Stimulated activated CD8-positive, alpha-beta memory T cell treated with anti-CD3 and anti-CD28 coated beads, Interleukin-7, amount 100 ng/mL, for 48 hours (primary cell): ENCODE results near the gene KRT82.
"Not testable (repeated sequence)": the region's sequence is repeated elsewhere in the genome, so short reads cannot be mapped to it uniquely, and the experiment has no call there.

Source experiments
- DNase-seq, 2 donors: peaks; one replicate each; pipeline ENCODE4 v3.0.0-alpha.2; 2020; ENCODE audit warnings: low read depth in 1 of 2; ENCODE audit errors: extremely low read depth in 1 of 2

The KRT82 gene

DNA sequence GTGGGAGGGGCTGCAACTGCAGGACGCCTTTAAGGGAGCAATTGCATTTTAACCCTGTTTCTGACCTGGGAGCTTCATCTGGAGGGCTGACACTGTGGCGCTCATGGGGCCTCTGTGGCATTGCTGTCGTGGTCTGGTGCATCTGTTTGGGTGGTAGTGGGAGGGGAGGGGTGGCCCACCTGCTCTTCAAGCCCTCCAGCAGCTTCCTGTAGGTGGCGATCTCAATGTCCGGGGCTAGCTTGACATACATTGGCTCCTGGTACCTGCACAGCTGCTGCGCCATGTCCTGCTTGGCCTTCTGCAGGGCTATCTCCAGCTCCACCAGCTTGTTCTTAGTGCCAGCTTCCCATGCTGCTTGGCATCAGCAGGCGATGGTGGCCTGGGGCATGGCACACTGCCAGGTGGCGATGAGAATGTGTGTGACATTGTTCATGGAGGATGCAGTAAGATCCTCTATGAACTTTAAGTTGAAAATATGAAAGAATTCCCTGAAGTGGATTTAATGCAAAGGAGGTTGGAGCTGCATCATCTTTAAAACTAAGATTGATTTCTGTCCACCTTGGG lies 7.7 kb upstream of the KRT82 start:
- DNase-seq = no peak

DNA sequence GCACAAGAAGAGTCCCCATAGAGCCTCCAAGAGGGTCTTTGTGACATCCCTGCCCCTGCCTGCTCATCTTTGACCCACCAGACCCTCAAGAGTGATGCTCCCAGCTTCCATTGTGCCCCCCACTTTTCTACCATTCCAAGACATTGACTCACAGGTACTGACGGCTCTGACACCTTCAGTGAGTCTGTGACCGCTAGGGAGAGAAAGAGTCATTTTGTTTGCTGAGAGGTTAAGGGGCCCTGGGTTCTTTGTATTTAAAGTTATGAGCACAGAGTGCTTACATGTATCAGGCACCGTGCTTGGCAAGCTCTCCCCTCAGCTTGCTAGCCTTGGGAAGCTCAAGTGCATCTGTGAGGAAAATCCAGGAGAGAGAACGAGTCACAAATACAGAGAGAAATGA lies 7.1 kb upstream of the KRT82 start:
- no peak for DNase-seq

DNA sequence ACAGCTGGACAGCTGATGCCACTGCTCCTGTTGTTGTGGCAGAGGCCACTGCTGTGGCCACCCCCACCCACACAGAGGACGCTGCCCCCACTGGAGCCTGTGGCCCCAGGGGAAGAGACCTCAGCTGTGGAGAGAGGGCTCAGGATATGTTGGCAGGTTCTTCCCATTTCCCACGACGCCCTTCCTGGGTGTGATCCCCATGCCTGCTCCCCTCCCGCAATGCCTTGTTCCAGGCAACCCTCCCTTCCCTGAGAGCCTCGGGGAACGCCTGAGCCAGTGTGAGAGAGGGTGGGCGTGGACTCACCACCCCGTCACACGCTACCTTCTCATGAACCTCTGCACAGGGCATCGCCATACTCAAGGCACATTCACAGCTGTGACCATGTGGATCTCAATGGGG lies 5.7 kb upstream of the KRT82 start:
- DNase-seq = no peak

DNA sequence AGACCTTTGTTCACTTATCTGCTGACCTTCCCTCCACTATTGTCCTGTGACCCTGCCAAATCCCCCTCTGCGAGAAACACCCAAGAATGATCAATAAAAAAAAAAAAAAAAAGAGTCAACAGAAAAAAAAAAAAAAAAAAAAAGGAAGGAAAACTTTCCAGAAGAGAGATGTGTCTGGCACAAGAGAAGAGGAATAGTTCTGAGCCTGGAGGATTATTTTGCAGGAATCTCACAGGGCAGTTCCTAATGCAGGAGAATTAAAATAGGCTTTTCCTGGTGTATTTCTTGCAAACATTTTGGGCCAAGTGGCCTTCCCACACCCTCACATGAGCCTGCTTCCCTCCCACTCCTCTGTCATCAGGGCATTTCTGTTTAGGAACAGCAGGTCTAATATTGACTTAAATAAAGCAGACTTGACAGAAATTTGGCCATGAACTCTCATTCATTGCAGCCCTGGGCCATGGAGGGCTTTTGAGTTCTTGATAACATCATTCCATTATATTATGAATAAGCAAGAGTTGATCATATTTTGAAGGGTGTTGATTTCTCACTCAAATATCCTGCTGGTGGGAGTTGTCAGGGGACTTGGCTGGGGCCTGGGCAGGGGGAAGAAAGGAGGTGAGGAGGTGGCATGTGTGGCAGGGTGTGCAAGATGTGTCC lies 4.6 kb upstream of the KRT82 start:
- not testable (repeated sequence) for DNase-seq

DNA sequence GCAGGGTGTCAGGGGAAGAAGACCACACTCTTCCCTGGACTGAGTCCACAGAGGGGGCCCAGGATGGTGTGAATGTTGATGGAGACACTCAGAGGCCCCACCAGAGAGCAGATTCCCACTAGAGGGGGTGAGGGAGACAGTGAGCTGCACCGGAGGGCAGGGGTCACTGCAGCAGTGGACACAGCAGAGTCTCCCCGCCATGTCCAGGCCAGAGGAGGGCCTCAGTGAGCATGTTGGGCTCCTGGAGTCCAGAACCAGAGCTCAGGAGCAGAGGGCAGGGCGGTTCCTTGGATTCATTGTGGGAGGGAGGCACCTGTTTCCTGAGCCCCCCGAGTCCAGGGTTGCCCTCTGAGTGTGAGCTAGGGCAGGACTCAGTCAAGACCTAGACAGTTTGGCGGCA lies 1.8 kb upstream of the KRT82 start:
- DNase-seq = no peak

DNA sequence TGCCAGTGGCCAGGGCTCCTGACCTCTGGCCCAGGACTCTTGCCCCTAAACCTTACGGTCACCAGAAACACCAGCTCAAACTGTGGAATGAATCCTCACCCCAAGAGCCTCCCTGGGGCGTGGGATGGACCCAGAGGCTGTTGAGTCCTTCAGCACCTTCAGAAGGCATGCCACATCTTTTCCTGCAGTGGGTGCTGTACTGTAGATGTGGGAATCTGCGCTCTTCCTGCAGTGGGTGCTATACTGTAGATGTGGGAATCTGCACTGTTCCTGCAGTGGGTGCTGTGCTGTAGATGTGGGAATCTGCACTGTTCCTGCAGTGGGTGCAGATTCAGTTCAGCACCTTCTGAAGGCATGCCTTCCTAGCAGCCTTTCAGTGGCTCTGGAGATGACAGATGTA lies 1.2 kb downstream of the KRT82 start:
- DNase-seq = no peak

DNA sequence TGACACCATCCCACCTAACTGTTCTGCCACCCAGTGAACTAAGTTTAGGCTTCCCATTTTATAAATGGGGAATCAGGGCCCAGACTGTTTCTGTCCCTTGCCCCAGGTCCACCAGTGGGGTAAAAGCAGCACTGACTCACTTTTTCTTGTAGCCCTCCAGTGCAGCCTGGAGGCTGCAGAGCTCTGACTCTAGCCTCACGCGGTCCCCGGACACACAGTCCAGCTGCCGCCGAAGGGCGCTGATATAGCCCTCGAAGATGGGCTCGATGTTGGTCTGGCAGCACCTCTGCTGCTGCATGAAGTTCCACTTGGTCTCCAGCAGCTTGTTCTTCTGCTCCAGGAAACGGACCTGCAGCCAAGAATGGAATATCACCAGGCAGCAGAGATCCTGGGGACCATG lies 2.6 kb downstream of the KRT82 start:
- no peak for DNase-seq

DNA sequence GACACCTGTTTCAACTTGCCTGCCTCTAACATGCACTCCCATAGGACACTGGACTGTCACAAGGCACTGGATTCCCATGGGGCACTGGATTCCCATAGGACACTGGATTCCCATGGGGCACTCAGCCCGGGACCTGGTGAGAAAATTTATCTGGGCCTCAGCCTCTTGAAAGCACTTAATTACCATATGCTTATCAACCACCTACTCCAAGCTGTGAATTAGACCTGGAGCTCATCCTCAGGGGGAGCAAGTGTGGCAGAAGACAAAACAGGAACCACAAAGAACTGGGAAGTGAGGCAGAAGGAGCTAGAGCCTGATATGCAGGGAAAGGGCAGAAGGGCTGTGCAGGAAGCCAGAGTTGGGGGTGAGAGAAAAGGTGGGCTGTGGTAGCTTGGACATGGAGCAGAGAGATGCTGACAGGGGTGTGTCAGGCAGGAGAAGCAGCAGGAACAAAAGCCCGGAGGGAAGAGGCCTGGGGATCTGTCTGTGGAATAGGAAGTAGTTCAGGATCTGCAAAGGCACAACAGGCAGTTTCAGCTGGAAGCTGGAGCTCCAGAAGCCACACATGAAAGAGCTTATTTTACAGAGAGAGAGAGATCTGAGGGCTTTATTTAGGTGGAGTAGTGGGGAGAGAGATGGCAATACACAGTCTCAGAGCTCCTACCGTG lies 3.1 kb downstream of the KRT82 start:
- DNase-seq = no peak

DNA sequence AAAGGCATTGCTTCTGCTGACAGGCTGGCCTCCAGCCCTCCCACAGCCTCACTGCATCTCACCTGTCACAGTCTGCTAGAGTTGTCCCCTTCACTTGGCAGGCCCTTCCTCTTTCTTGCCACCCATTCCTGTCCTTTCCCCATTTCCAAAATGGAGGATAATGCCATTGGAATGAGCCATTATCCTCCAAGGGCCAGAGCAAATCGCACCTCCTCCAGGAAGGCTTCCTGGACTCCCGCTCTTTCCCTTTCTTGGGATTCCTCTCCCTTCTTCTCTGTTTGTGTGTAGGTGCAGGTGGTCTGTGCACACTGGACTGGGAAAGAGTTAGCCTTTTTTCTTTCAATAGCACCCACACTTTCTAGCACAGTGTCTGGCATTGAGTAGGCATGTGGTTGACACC lies 3.8 kb downstream of the KRT82 start:
- no peak for DNase-seq

DNA sequence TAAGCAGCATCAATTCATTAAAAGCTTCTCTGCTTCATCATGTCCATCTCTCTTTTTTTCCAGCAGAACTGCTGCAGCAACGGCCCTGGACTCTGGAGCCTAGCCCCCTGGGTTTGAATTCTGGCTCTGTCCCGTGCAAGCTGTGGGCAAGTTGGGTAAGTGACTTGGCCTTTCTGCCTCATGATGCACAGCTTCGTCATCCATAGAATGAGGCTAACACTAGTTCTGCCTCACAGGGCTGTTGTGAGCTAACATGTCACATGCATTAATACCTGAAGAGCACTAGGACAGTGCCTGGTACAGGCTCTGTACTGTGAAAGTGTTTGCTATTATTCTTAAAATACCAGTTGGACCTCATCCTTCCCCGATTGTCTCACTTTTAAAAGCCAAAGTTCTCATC lies 4.2 kb downstream of the KRT82 start:
- no peak for DNase-seq

DNA sequence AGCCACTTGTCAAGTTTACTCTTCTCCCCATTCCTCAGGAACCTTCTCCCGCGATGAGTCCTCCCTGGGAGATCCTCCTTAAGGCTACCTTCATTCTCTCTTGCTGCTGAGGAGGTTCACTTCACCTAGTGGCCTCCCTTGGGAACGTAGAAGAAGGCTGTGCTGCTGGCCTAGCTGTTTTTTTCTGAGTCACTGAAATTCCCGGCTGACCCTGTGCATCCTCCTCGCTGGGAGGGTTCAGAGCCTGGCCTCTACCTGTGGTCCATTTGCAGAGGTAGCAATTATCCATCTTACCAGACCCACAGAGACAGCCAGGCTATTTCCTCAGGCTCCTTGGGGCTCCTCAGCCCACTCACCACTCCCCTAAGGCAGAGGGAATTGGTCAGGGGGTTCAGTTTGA lies 4.6 kb downstream of the KRT82 start:
- no peak for DNase-seq

DNA sequence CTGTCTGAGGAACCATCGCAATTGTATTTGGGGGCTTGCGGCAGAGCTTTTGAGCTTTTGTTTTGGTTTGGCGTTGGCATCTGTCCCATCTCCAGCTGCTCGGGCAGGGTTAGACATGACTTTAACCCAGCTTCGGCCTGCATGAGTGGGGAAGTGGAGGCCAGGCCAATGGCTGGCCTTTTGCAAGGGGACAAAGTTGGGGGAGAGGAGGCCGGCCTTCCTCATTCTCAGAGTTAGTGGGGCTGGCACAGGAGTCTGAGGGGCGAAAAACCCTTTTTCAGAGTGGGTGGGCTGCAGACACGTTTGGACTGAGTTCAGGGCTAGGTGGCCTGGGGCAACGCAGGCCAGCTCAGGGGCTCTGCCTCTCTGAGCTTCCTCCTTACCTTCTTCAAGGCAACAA lies 5.2 kb downstream of the KRT82 start:
- no peak for DNase-seq

DNA sequence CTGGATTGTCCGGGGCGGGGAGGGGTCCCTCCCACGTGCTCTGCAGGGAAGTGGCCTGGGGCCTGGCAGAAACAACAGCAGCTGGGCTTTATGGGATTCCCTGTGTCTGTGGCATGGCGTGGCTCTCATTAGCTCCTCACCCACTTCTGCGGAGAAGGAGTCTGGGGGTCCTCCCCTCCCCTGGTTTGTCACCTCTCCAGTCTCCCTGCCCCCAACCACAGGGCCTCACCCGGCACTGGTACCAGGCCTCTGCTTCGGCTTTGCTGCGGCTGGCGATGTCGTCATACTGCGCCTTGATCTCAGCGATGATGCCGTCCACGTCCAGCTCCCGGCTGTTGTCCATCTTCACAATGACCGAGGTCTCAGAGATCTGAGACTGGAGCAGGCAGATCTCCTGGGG lies 6.4 kb downstream of the KRT82 start:
- no peak for DNase-seq

DNA sequence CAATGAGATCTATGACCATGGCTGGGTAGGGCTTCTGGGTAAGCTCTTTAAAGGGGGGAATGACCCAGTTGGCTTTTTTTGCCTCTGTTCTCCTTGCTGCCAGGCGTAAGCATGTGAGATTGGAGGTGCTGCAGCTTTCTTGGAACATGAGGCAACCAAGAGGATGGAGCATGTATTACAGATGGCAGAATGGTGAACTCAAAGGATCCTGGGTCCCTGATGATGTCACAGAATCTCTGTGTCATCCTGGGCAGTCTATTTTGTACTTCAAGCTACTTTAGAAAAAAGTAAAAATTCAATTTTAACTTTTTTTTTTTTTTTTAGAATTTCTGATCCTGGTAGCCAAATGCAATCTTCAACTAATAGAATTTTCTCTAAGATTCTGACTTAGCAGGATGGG lies 8.0 kb downstream of the KRT82 start:
- no peak for DNase-seq

DNA sequence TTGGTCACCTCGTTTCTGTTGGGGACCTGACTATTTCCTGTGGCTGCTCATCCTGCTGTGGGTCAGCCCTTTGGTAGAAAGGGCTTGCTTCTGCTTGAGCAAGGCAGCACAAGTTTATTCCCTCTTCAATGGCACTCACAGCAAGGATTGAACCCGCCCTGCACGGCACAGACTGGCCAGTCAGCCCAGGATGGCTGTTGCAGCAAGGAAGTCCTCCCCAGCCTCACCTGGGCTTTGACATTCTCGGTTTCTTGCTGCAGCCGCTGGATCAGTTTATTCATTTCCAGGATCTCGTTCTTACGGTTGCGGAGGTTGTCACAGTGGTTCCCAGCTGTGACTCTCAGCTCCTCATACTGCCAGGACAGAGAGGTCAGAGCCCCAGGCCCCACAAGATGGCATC lies 9.5 kb downstream of the KRT82 start:
- DNase-seq = no peak

DNA sequence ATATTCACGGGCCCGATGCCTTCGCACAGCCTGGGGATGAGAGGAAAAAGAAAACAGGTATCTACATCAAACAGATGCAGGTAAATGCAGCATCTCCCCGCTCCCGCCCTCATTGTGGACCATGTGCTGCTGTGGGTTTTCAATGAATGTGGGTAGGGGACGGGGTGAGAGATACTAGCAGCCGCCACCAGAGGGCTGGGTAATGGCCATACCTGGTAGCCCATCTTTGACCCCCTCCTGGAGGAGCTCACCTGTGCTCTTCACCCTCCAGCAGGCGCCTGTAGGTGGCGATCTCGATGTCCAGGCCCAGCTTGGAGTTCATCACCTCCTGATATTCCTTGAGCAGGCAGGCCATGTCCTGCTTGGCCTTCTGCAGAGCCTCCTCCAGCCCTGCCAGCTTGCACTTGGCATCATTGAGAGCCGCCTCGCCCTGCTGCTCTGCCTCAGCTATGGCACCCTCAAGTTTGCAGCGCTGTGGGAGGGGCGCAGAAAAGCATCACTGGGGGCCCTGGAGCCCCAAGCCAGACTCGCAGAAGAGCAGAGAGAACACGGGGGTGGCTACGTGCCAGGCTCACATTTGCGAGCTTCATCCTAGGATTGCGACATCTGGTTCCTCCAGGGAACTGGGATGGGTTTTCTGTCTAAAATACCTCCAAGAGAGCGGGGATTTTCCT lies 10.2 kb downstream of the KRT82 start:
- no peak for DNase-seq

DNA sequence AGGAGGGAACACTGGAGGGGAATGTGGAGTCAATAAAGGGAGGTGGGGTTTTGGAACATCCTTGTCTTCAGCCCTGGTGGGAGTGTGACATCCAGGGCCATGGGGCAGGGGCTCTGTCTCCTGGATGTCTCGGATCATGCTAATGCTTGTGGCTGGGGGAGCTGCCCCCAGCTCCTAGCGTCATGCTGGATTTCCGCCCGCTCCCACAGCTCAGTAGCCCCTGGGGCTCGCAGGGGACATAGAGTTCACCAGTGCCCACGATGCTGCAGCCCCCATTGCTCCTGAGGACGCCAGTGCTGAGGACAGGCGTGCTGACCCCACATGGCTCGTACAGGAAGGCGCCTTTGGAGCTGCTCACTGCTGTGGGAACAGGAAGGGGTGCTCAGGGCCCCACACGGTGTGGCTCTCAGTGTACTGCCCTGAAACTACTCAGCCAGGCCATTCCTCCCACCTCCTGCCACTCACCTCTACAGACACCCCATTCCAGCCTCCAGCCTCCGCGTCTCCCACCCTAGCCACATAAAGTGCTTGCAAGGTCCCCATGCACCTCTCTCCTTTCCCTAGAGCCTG lies 11.2 kb downstream of the KRT82 start:
- no peak for DNase-seq

DNA sequence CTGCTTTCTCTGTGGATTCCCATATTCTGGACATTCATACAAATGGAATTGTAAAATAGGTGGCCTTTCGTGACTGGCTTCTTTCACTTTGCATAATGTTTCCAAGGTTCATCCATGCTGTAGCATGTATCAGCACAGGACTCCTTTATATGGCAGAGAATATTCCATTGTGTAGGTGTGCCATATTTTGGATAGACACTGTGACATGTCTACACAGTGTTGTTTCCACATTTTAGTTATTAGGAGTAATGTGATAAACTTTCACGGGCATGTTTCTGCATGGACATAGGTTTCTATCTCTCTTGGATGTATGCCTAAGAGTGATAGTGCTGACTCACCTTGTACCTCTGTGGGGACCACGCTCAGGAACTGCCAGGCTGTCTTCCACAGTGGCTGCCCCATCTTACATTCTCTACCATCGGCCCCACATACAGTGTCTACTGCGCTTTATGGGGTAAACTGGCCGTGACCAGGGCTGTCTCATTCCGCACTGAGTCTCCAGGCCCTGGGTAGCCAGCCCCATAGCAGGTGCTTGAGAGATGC lies 13.6 kb downstream of the KRT82 start:
- no peak for DNase-seq

DNA sequence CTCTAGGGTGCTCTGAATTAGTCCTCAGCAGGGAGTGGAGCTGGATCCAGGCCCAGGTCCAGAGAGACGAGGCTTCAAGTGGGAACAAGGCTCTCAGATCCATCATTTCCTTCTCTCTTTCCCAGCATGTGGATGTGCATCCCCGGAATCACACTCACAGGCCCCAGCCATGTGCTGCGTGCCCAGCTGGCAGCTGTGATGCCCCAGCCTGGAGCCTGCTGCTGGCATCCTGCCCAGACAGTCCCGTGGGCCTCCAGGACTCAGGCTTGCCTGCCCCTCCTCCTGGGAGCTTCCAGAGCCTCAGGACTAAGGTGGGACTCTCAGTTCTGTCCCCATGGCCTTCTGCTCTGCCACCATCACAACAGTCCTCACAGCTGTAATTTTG lies 14.5 kb downstream of the KRT82 start:
- DNase-seq = no peak

DNA sequence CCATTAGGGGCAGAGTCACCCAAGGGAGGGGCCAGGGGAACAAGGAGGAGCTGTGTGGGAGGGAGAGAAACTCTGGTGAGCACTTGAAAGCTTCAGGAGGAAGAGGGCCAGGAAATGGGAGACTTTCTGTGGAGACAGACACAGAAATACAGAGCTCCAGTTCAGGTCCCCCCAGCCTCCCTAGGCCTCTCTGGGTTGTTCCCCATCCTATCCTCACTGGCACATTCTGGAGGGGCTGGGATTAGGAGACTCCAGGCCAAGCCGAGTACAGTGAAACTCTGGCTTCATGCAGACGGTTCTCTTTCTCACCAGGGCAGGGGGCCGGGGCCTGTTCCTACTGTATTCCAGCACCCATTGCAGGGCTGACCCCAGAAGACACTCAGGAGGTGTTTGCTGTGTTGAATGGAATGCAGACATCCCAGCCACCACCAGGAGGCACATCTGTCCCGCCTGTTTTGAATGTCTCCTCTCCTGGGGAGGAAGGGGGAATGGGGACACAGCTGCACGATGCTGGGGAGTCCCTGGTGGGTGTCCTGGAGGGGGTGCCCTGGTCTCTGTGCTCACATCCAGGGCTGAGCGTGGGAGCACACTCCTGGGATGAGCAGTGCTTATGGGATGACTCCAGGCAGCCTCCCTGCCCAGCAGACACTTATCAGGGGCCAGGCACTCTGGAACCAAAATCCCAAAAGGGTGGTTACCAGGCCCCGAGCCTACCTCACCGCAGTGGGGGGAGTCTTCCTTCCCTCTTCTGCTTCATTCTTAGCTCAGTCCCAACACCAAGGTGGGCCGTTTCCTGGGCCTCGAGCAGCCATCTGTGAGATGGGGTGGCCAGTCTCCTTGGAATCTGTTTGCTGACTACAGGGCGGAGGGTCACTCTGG lies 15.2 kb downstream of the KRT82 start:
- no peak for DNase-seq
